Adrenal gland (tissue), 5 donors: ENCODE data around the gene EIF4G3.

Experiments
- POLR2A ChIP-seq, 2 donors: fragments of 450-650 bp; IDR thresholded peaks; one replicate each; pipeline ENCODE4 v1.6.1; 2017; ENCODE audit warnings: antibody characterized with exemption in 2 of 2, mild to moderate bottlenecking in 2 of 2, moderate library complexity in 1 of 2
- TF ChIP-seq, protein P1 (sequence below), 6 experiments: fragments of 450-650 bp in 4 of 6; fragments of 200-600 bp in 2 of 6; sonication (generic) in 1 of 6; IDR thresholded peaks; 1 replicate in 5 of 6; 2 replicates in 1 of 6; pipeline versions ENCODE4 v1.5.1 to v1.8.0; 2016 to 2021; ENCODE audit warnings: antibody characterized with exemption in 6 of 6, mild to moderate bottlenecking in 2 of 6, moderate library complexity in 1 of 6
- donor health status: DM: no; HTN: no; CAD: no.

DNA sequence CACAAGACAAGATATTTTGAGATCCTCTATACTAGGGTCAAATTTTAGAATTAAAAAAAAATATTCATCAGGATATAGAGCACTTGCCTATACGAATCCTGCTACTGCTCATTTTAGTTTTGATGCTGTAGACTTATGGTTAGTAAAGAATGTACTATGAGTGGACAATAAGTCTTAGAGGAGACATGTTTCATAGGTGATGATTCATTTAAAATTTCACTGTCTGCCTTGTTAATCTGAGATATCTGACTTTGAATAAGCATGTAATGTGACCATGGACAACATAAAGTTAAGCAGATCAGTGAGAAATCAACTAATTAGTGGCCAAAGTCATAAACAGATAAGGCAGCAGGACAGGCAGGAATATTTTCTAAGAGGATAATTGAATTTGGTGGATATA is 282.8 kb downstream of the EIF4G3 start:
- TF ChIP-seq, protein P1, sequence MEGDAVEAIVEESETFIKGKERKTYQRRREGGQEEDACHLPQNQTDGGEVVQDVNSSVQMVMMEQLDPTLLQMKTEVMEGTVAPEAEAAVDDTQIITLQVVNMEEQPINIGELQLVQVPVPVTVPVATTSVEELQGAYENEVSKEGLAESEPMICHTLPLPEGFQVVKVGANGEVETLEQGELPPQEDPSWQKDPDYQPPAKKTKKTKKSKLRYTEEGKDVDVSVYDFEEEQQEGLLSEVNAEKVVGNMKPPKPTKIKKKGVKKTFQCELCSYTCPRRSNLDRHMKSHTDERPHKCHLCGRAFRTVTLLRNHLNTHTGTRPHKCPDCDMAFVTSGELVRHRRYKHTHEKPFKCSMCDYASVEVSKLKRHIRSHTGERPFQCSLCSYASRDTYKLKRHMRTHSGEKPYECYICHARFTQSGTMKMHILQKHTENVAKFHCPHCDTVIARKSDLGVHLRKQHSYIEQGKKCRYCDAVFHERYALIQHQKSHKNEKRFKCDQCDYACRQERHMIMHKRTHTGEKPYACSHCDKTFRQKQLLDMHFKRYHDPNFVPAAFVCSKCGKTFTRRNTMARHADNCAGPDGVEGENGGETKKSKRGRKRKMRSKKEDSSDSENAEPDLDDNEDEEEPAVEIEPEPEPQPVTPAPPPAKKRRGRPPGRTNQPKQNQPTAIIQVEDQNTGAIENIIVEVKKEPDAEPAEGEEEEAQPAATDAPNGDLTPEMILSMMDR (IDR thresholded peaks at IDR 0.05) = no peak
- TF ChIP-seq POLR2A (IDR thresholded peaks at IDR 0.05) = no peak
